ENCODE measurements around the gene ZNF394. TPM values are rescaled to one million over a fixed set of nuclear protein-coding genes. Genes with fewer than 3 reads are reported as not detected.
A peak's percentile ranks its signal among the peaks of the same experiment; 100 is the strongest.

ZNF394 gene
- total and polyA plus RNA-seq, 9 of the 15 experiments (the other 6 are each of a cell fraction or from before 2014, with no cell fraction given): 2.9 to 32.2 (median 24.2) TPM

- TF ChIP-seq TRIM24 (IDR thresholded peaks at IDR 0.05): 0 out of 4 replicates have a peak, but pooled peaks of 1 of the 2 experiments have one; percentile 13
Observed at GRCh38 chr7:99540542-99540941, 40.5 kb upstream of the ZNF394 start (continued).

GRCh38 chr7:99539213-99539811 lies 39.2 kb upstream of the ZNF394 start:
- WGBS (ENCODE audit: insufficient coverage, low coverage, missing lambda C conversion rate): 2% methylated on average over 7 of the region's 7 CpGs
- no peaks in the 10 kb centered on the region for H4K20me1 ChIP-seq (replicated peaks; ENCODE audit: control insufficient read depth, insufficient read depth, low read length)
- H3K27me3 ChIP-seq (ENCODE audit: control insufficient read depth in 2 of 2, insufficient read depth in 2 of 2, low read length in 2 of 2): no peaks in the 10 kb centered on the region
- H3K9me3 ChIP-seq (replicated peaks; ENCODE audit: control insufficient read depth, insufficient read depth, low read depth, low read length): peaks cover 6% of the 10 kb centered on the region
- H3K79me2 ChIP-seq (ENCODE audit: control insufficient read depth, insufficient read depth, low read length): no peaks in the 10 kb centered on the region
- no peaks in the 10 kb centered on the region for H3K9me1 ChIP-seq (ENCODE audit: control insufficient read depth, insufficient read depth, low read length)
- no TSS peak for BruUV-seq (replicated peaks)
- H2AFZ ChIP-seq (ENCODE audit: low read depth, low read length): no peak overlapping the region
- ChIA-PET POLR2A (interaction anchor here (0.8 kb wide), 1 partner anchor 18 kb away, joined by 3 read pairs; no protein-coding TSS in a partner anchor), CTCF (ENCODE audit: low intra/inter-chr PET ratio) (no interaction called here)
- H3K36me3 ChIP-seq (ENCODE audit: control insufficient read depth, insufficient read depth, low read length): no peaks in the 10 kb centered on the region
- in situ Hi-C loops (cut with MboI) (no loop called here), intact Hi-C loops (cut with micrococcal nuclease) (no loop called here)
- H3K9ac ChIP-seq (ENCODE audit: insufficient read depth in 1 of 2, low read depth in 2 of 2, low read length in 2 of 2): no peak overlapping the region
- ATAC-seq (peak; percentile 48; the same call in 2 of the 3 replicates), DNase-seq (ENCODE audit: extremely low read depth in 1 of 4, low spot score in 3 of 4) (peak in 3 of 4 experiments; percentile 35 to 53 (median 45)), FAIRE-seq (no peak)
- H3K27ac ChIP-seq (ENCODE audit: extremely low read depth, low read depth, low read length): no peak overlapping the region
- no peak overlapping the region for H3K4me2 ChIP-seq (ENCODE audit: insufficient read depth, low read length)
- no peaks in the 10 kb centered on the region for H3K4me1 ChIP-seq (replicated peaks in 1 of 2; ENCODE audit: control insufficient read depth in 2 of 2, insufficient read depth in 2 of 2, low read length in 2 of 2)
- H3K4me3 ChIP-seq: no peak overlapping the region
- TF ChIP-seq HDAC1 (IDR thresholded peaks at IDR 0.05): 0 out of 4 replicates have a peak, but pooled peaks of 1 of the 2 experiments have one; percentile 21
- no peak for TF ChIP-seq MLX (CRISPR knock-in tag; conservative IDR thresholded peaks at IDR 0.05)
- TF ChIP-seq MGA (IDR thresholded peaks at IDR 0.05): peak; percentile 57
- TF ChIP-seq NCOR1 (IDR thresholded peaks at IDR 0.05): peak; percentile 14; the same call in 1 of the 2 replicates
- peak; percentile 36 for TF ChIP-seq TAL1 (IDR thresholded peaks at IDR 0.05)
- no peak for TF ChIP-seq NR2C1 (IDR thresholded peaks at IDR 0.05)
- TF ChIP-seq NR2C1 (tag; IDR thresholded peaks at IDR 0.05): 0 out of 2 replicates have a peak, but pooled peaks have one; percentile 37
- peak; percentile 22; the same call in 1 of the 2 replicates for TF ChIP-seq RNF2 (IDR thresholded peaks at IDR 0.05)
- TF ChIP-seq ZNF212 (CRISPR knock-in tag; IDR thresholded peaks at IDR 0.05): no peak

All from K562 (cell line).